H9 (cell line): ENCODE data around the gene PNPLA7. TPM values are rescaled to one million over a fixed set of nuclear protein-coding genes. Genes with fewer than 3 reads are reported as not detected.
"Not testable (repeated sequence)": the region's sequence is repeated elsewhere in the genome, so short reads cannot be mapped to it uniquely, and the experiment has no call there.

Source experiments
- DNase-seq: peaks from one replicate; pipeline ENCODE4 v3.0.0-alpha.2; 2017
- H2AFZ ChIP-seq: one replicate; pipeline ENCODE4 v1.6.1; 2013; ENCODE audit warnings: mild to moderate bottlenecking, low read length, control low read depth, moderate library complexity
- H2AK5ac ChIP-seq: 2 replicates; pipeline ENCODE4 v1.6.1; 2013; ENCODE audit warnings: low read length, control low read depth, mixed read lengths; ENCODE audit not compliant: insufficient read length
- H2BK120ac ChIP-seq: one replicate; pipeline ENCODE4 v1.6.1; 2013; ENCODE audit warnings: low read depth, mild to moderate bottlenecking, low read length, control low read depth, inconsistent platforms; ENCODE audit not compliant: poor library complexity, severe bottlenecking
- H2BK12ac ChIP-seq: 2 replicates; pipeline ENCODE4 v1.6.1; 2013; ENCODE audit warnings: low read length, control low read depth, mixed read lengths, low read depth; ENCODE audit not compliant: insufficient read length
- H2BK15ac ChIP-seq: 2 replicates; pipeline ENCODE4 v1.6.1; 2013; ENCODE audit warnings: low read depth, low read length, control low read depth
- H2BK20ac ChIP-seq: one replicate; pipeline ENCODE4 v1.6.1; 2013; ENCODE audit warnings: low read depth, mild to moderate bottlenecking, low read length, control low read depth, inconsistent platforms; ENCODE audit not compliant: poor library complexity, severe bottlenecking
- H2BK5ac ChIP-seq: 2 replicates; pipeline ENCODE4 v1.6.1; 2013; ENCODE audit warnings: low read length, control low read depth, mixed read lengths; ENCODE audit not compliant: insufficient read length
- H3K14ac ChIP-seq: 2 replicates; pipeline ENCODE4 v1.6.1; 2013; ENCODE audit warnings: low read length, control low read depth; ENCODE audit not compliant: insufficient read depth
- H3K18ac ChIP-seq: 2 replicates; pipeline ENCODE4 v1.6.1; 2013; ENCODE audit warnings: low read depth, mild to moderate bottlenecking, mixed read lengths, low read length, control low read depth; ENCODE audit not compliant: insufficient read length
- H3K23ac ChIP-seq: 2 replicates; pipeline ENCODE4 v1.6.1; 2013; ENCODE audit warnings: low read length, control low read depth, mixed read lengths, low read depth; ENCODE audit not compliant: insufficient read length
- H3K23me2 ChIP-seq: 2 replicates; pipeline ENCODE4 v1.6.1; 2013; ENCODE audit warnings: low read depth, mild to moderate bottlenecking, mixed read lengths, low read length, control low read depth; ENCODE audit not compliant: insufficient read length, poor library complexity, severe bottlenecking
- H3K27ac ChIP-seq: 2 replicates; pipeline ENCODE4 v1.5.1; 2013; ENCODE audit warnings: low read length, control low read depth, mixed read lengths, low read depth; ENCODE audit not compliant: insufficient read length
- H3K27me3 ChIP-seq: 2 replicates; pipeline ENCODE4 v1.6.1; 2013; ENCODE audit warnings: low read length, control low read depth, inconsistent platforms; ENCODE audit not compliant: insufficient read depth
- H3K4ac ChIP-seq: 2 replicates; pipeline ENCODE4 v1.6.1; 2013; ENCODE audit warnings: low read depth, mild to moderate bottlenecking, control low read depth, inconsistent platforms, low read length, moderate library complexity
- H3K4me1 ChIP-seq: 2 replicates; pipeline ENCODE4 v1.6.1; 2013; ENCODE audit warnings: low read length, control low read depth, inconsistent platforms; ENCODE audit not compliant: insufficient read depth
- H3K4me2 ChIP-seq: 2 replicates; pipeline ENCODE4 v1.6.1; 2013; ENCODE audit warnings: low read length, control low read depth, mixed read lengths; ENCODE audit not compliant: insufficient read length, insufficient read depth
- H3K56ac ChIP-seq: 2 replicates; pipeline ENCODE4 v1.6.1; 2013; ENCODE audit warnings: low read depth, mild to moderate bottlenecking, mixed read lengths, low read length, control low read depth; ENCODE audit not compliant: insufficient read length
- H3K79me1 ChIP-seq: 2 replicates; pipeline ENCODE4 v1.6.1; 2013; ENCODE audit warnings: low read depth, mild to moderate bottlenecking, moderate library complexity, low read length, control low read depth, inconsistent platforms; ENCODE audit not compliant: insufficient read depth, poor library complexity, severe bottlenecking
- H3K79me2 ChIP-seq: 2 replicates; pipeline ENCODE4 v1.6.1; 2013; ENCODE audit warnings: low read length, control low read depth, inconsistent platforms; ENCODE audit not compliant: insufficient read depth
- H3K9ac ChIP-seq: 2 replicates; pipeline ENCODE4 v1.6.1; 2013; ENCODE audit warnings: low read length, control low read depth, mixed read lengths; ENCODE audit not compliant: insufficient read length; ENCODE audit errors: extremely low read depth
- H3K9me3 ChIP-seq: one replicate; pipeline ENCODE4 v1.6.1; 2013; ENCODE audit warnings: low read depth, low read length, inconsistent platforms; ENCODE audit not compliant: control insufficient read depth
- H3T11ph ChIP-seq: one replicate; pipeline ENCODE4 v1.6.1; 2013; ENCODE audit warnings: mild to moderate bottlenecking, low read length, control low read depth, inconsistent platforms
- H4K20me1 ChIP-seq: one replicate; pipeline ENCODE4 v1.6.1; 2013; ENCODE audit not compliant: control insufficient read depth, insufficient read length, insufficient read depth
- H4K5ac ChIP-seq: 2 replicates; pipeline ENCODE4 v1.6.1; 2013; ENCODE audit warnings: low read depth, mild to moderate bottlenecking, mixed read lengths, low read length, control low read depth; ENCODE audit not compliant: insufficient read length
- H4K8ac ChIP-seq: replicated peaks from 2 replicates; pipeline ENCODE4 v1.6.1; 2013; ENCODE audit warnings: low read length, control low read depth, mixed read lengths, low read depth; ENCODE audit not compliant: insufficient read length
- H4K91ac ChIP-seq: 2 replicates; pipeline ENCODE4 v1.6.1; 2013; ENCODE audit warnings: low read depth, mild to moderate bottlenecking, moderate library complexity, mixed read lengths, low read length, control low read depth; ENCODE audit not compliant: insufficient read length
- H3K27ac Mint-ChIP-seq, 3 experiments: 2 replicates in 2 of 3; 3 replicates in 1 of 3; pipeline ENCODE4 v1.8.0; 2020 to 2021; ENCODE audit warnings: mixed read lengths in 3 of 3, mild to moderate bottlenecking in 1 of 3, moderate library complexity in 1 of 3
- H3K27me3 Mint-ChIP-seq: 2 replicates; pipeline ENCODE4 v1.8.0; 2021; ENCODE audit warnings: low read depth, mild to moderate bottlenecking, moderate library complexity, mixed read lengths
- H3K36me3 Mint-ChIP-seq, 3 experiments: 2 replicates in 2 of 3; 3 replicates in 1 of 3; pipeline ENCODE4 v1.8.0; 2020 to 2021; ENCODE audit warnings: low read depth in 3 of 3, mixed read lengths in 3 of 3; ENCODE audit not compliant: insufficient read depth in 1 of 3
- H3K4me1 Mint-ChIP-seq, 2 experiments: 2 replicates each; pipeline ENCODE4 v1.8.0; 2020; ENCODE audit warnings: mixed read lengths in 2 of 2
- H3K4me3 Mint-ChIP-seq, 2 experiments: 2 replicates in 1 of 2; 3 replicates in 1 of 2; pipeline ENCODE4 v1.8.0; 2020 to 2021; ENCODE audit warnings: mild to moderate bottlenecking in 2 of 2, mixed read lengths in 2 of 2, moderate library complexity in 1 of 2
- H3K9me3 Mint-ChIP-seq, 2 experiments: 2 replicates in 1 of 2; 3 replicates in 1 of 2; pipeline ENCODE4 v1.8.0; 2020; ENCODE audit warnings: mild to moderate bottlenecking in 2 of 2, mixed read lengths in 2 of 2, moderate library complexity in 1 of 2
- CTCF ChIP-seq: fragments of 200-600 bp; sonication (generic); conservative IDR thresholded peaks from 3 replicates; pipeline ENCODE4 v1.8.0; 2021; ENCODE audit warnings: antibody characterized with exemption, mild to moderate bottlenecking
- WGBS: extraction: QIAGEN DNeasy Blood & Tissue Kit; methylation state at CpG from one replicate; pipeline ENCODE4 v1.1.7; 2013; ENCODE audit warnings: missing lambda C conversion rate, low lambda C conversion rate, mixed read lengths; ENCODE audit not compliant: insufficient read length; ENCODE audit errors: extremely low coverage; 5-methylcytosine and 5-hydroxymethylcytosine counted together
- total RNA-seq: library from RNA; stranded (reverse); gene quantifications from 2 replicates; pipeline ENCODE4 v1.2.1, GENCODE V29; 2021

The PNPLA7 gene
- total RNA-seq, 1 experiment from 2014 or later: 1.8 TPM

- no peaks in the 10 kb centered on the region for H3K9me3 ChIP-seq
- 100% methylated on average over 1 of the region's 5 CpGs for WGBS
- H3K79me1 ChIP-seq: peaks cover 6% of the 10 kb centered on the region
Measured at GRCh38 chr9:137569609-137570203, 19.5 kb upstream of the PNPLA7 start.

GRCh38 chr9:137568445-137568844, 18.2 kb upstream of the PNPLA7 start:
- not testable (repeated sequence) for H3K9me3 ChIP-seq
- H3K36me3 Mint-ChIP-seq: peaks cover 35 to 46% (median 43%) of the 10 kb centered on the region in 3 experiments

More at GRCh38 chr9:137569609-137570203, 19.5 kb upstream of the PNPLA7 start:
- Histone ChIP-seq H4K20me1 (no peaks in the 10 kb centered on the region), H2AK5ac (no peak overlapping the region), H2BK120ac (no peak overlapping the region), H3K14ac (no peak overlapping the region), H4K8ac (no peak overlapping the region), H3K79me2 (no peaks in the 10 kb centered on the region; the same call in 1 of the 2 replicates), H2BK5ac (no peak overlapping the region), H3K27ac (no peak overlapping the region), H3K23me2 (no peaks in the 10 kb centered on the region), H3K4ac (no peak overlapping the region), H3K4me1 (no peaks in the 10 kb centered on the region), H4K5ac (no peak overlapping the region), H3K18ac (no peak overlapping the region), H3K27me3 (no peaks in the 10 kb centered on the region), H3K4me2 (no peak overlapping the region), H2BK20ac (no peak overlapping the region), H3K9ac (no peak overlapping the region), H4K91ac (no peak overlapping the region), H3K56ac (no peak overlapping the region), H2AFZ (no peak overlapping the region), H2BK15ac (no peak overlapping the region), H3T11ph (no peak overlapping the region), H3K23ac (no peak overlapping the region), H2BK12ac (no peak overlapping the region)
- Mint-ChIP-seq H3K9me3 (no peaks in the 10 kb centered on the region), H3K4me1 (no peaks in the 10 kb centered on the region), H3K27me3 (no peaks in the 10 kb centered on the region), H3K36me3 (peaks cover 33 to 43% (median 40%) of the 10 kb centered on the region in 3 experiments), H3K4me3 (no peak overlapping the region; a peak in 1 of 5 replicates), H3K27ac (peak overlapping the region in 1 of 3 experiments; percentile 19; a peak in 1 of 7 replicates)
- TF ChIP-seq CTCF: no peak
- no peak for DNase-seq

More at GRCh38 chr9:137568445-137568844, 18.2 kb upstream of the PNPLA7 start:
- not testable (repeated sequence) for H2AK5ac ChIP-seq, H3K18ac ChIP-seq, H3K4ac ChIP-seq, H2BK20ac ChIP-seq, H3K9me3 Mint-ChIP-seq, H2BK5ac ChIP-seq, H4K8ac ChIP-seq, H2BK120ac ChIP-seq, H3K79me1 ChIP-seq, H3K27me3 ChIP-seq, H3K27ac Mint-ChIP-seq, H3K27me3 Mint-ChIP-seq, H3K14ac ChIP-seq, H3T11ph ChIP-seq, H3K4me2 ChIP-seq, H3K23me2 ChIP-seq, DNase-seq, H4K91ac ChIP-seq, H3K56ac ChIP-seq, H3K27ac ChIP-seq, H2BK12ac ChIP-seq, H3K4me1 ChIP-seq, H3K4me1 Mint-ChIP-seq, H3K79me2 ChIP-seq, H4K5ac ChIP-seq, H3K4me3 Mint-ChIP-seq, H4K20me1 ChIP-seq, H3K23ac ChIP-seq, H2BK15ac ChIP-seq, H3K9ac ChIP-seq, H2AFZ ChIP-seq
- WGBS: no CpG with 5 or more reads among the region's 5 CpGs
